GM12878 (cell line): ENCODE data around the gene NDUFV1. TPM values are rescaled to one million over a fixed set of nuclear protein-coding genes. Genes with fewer than 3 reads are reported as not detected.

Experiments
- JUND ChIP-seq: IDR thresholded peaks from 2 replicates; pipeline ENCODE4 v1.6.1; 2012; ENCODE audit warnings: low read depth, mild to moderate bottlenecking, low read length, improper control_type of control experiment, moderate library complexity
- RELB ChIP-seq: fragments of 450-650 bp; IDR thresholded peaks from 2 replicates; pipeline ENCODE4 v1.6.1; 2017; ENCODE audit warnings: low read depth, mild to moderate bottlenecking, moderate library complexity
- SKIL ChIP-seq: fragments of 450-650 bp; IDR thresholded peaks from 2 replicates; pipeline ENCODE4 v1.6.1; 2017; ENCODE audit warnings: mild to moderate bottlenecking, low read depth, inconsistent platforms; ENCODE audit not compliant: poor library complexity, severe bottlenecking
- TARDBP ChIP-seq: IDR thresholded peaks from 2 replicates; pipeline ENCODE4 v1.6.1; 2016; ENCODE audit warnings: borderline replicate concordance
- ZNF622 ChIP-seq: fragments of 450-650 bp; IDR thresholded peaks from 2 replicates; pipeline ENCODE4 v1.6.1; 2017; ENCODE audit warnings: mild to moderate bottlenecking, inconsistent platforms
- polyA plus RNA-seq, 11 experiments: library from polyadenylated mRNA; depleted of rRNA in 4 of 11; unstranded in 6 of 11; stranded (reverse) in 5 of 11; fragments of >200 nt; fragmentation: Nextera tagmentation in 4 of 11; fragmentation: Illumina TruSeq in 1 of 11; extraction: Ambion mirVana in 4 of 11; extraction: Trizol in 1 of 11; gene quantifications; 1 replicate in 1 of 11; 2 replicates in 10 of 11; pipeline versions ENCODE4 v1.2.1 to v1.2.3, GENCODE V29; 2011 to 2016; ENCODE audit warnings: inconsistent platforms in 2 of 11, missing spikeins in 2 of 11, low read depth in 1 of 11
- total RNA-seq, 4 experiments: library from RNA; depleted of rRNA in 3 of 4; stranded (reverse); fragments of >200 nt in 3 of 4; fragmentation: Illumina TruSeq in 1 of 4; extraction: Trizol in 1 of 4; gene quantifications; 2 replicates each; pipeline versions ENCODE4 v1.2.1 to v1.2.3, GENCODE V29; 2013 to 2021

The NDUFV1 gene
- total and polyA plus RNA-seq, 10 of the 15 experiments (the other 5 are each of a cell fraction or from before 2014, with no cell fraction given) = 8.2 to 380 (median 231) TPM

GRCh38 chr11:67629386-67630227 is 22.9 kb downstream of the NDUFV1 start, which contains the start of gene NUDT8 (continued):
- TF ChIP-seq SKIL (no peak), TARDBP (peak; percentile 78; the same call in 1 of the 2 replicates), JUND (peak; percentile 16; the same call in 1 of the 2 replicates), ZNF622 (no peak), RELB (no peak)
